Keratinocyte (primary cell): ENCODE results near the gene SNRPA1. TPM values are rescaled to one million over a fixed set of nuclear protein-coding genes. Genes with fewer than 3 reads are reported as not detected.
A peak's percentile ranks its signal among the peaks of the same experiment; 100 is the strongest.

Source experiments
- DNase-seq: peaks from one replicate; pipeline ENCODE4 v3.0.0-alpha.2; 2011; ENCODE audit warnings: low read depth, missing footprints, low spot score
- FAIRE-seq: peaks from 2 replicates; lab custom pipeline; 2011; peaks lifted over from hg19 to GRCh38; lab: Jason Lieb, UNC
- H2AFZ ChIP-seq: 2 replicates; pipeline ENCODE4 v1.6.0; 2012; ENCODE audit warnings: low read length, control low read depth, inconsistent platforms; ENCODE audit not compliant: control insufficient read depth
- H3K27ac ChIP-seq: 2 replicates; pipeline ENCODE4 v1.5.1; 2011; ENCODE audit warnings: low read length; ENCODE audit not compliant: control insufficient read depth, insufficient read depth
- H3K27me3 ChIP-seq: 3 replicates; pipeline ENCODE4 v1.6.0; 2011; ENCODE audit warnings: low read length; ENCODE audit not compliant: control insufficient read depth, insufficient read depth; ENCODE audit errors: extremely low read depth
- H3K36me3 ChIP-seq, 2 experiments: 2 replicates in 1 of 2; 3 replicates in 1 of 2; pipeline ENCODE4 v1.5.1; 2011; ENCODE audit warnings: low read length in 2 of 2, mild to moderate bottlenecking in 1 of 2; ENCODE audit not compliant: control insufficient read depth in 2 of 2, insufficient read depth in 2 of 2; ENCODE audit errors: extremely low read depth in 1 of 2
- H3K4me1 ChIP-seq: 3 replicates; pipeline ENCODE4 v1.5.1; 2011; ENCODE audit warnings: low read length; ENCODE audit not compliant: control insufficient read depth, insufficient read depth; ENCODE audit errors: extremely low read depth
- H3K4me2 ChIP-seq: 3 replicates; pipeline ENCODE4 v1.6.0; 2011; ENCODE audit warnings: low read depth, low read length; ENCODE audit not compliant: control insufficient read depth, insufficient read depth; ENCODE audit errors: extremely low read depth
- H3K4me3 ChIP-seq, 3 experiments: fragments of 200-600 bp in 1 of 3; sonication (generic) in 1 of 3; 2 replicates in 2 of 3; 3 replicates in 1 of 3; pipeline ENCODE4 v1.5.1; 2011 to 2016; ENCODE audit warnings: low read length in 3 of 3, mild to moderate bottlenecking in 3 of 3, control low read depth in 2 of 3, inconsistent platforms in 1 of 3, low read depth in 1 of 3, mixed read lengths in 1 of 3, mixed run types in 1 of 3, moderate library complexity in 1 of 3; ENCODE audit not compliant: control insufficient read depth in 2 of 3, insufficient read depth in 2 of 3; ENCODE audit errors: extremely low read depth in 1 of 3
- H3K79me2 ChIP-seq: 2 replicates; pipeline ENCODE4 v1.6.0; 2012; ENCODE audit warnings: low read length; ENCODE audit not compliant: control insufficient read depth, insufficient read depth
- H3K9ac ChIP-seq: 3 replicates; pipeline ENCODE4 v1.6.0; 2011; ENCODE audit warnings: low read length; ENCODE audit not compliant: control insufficient read depth, insufficient read depth; ENCODE audit errors: extremely low read depth
- H3K9me1 ChIP-seq: 3 replicates; pipeline ENCODE4 v1.6.0; 2011; ENCODE audit warnings: low read length; ENCODE audit not compliant: control insufficient read depth, insufficient read depth; ENCODE audit errors: extremely low read depth
- H3K9me3 ChIP-seq: 2 replicates; pipeline ENCODE4 v1.5.1; 2012; ENCODE audit warnings: low read depth, low read length; ENCODE audit not compliant: control insufficient read depth
- H4K20me1 ChIP-seq: 3 replicates; pipeline ENCODE4 v1.6.0; 2011; ENCODE audit warnings: low read length; ENCODE audit not compliant: control insufficient read depth, insufficient read depth; ENCODE audit errors: extremely low read depth
- CTCF ChIP-seq, 3 experiments: IDR thresholded peaks in 1 of 3; conservative IDR thresholded peaks in 1 of 3; optimal IDR thresholded peaks in 1 of 3; 2 replicates in 2 of 3; 3 replicates in 1 of 3; pipeline versions ENCODE3 to v1.5.1; 2011; ENCODE audit warnings: low read length in 3 of 3, mild to moderate bottlenecking in 3 of 3, moderate library complexity in 2 of 3, control low read depth in 1 of 3, inconsistent platforms in 1 of 3; ENCODE audit not compliant: insufficient read depth in 2 of 3; ENCODE audit errors: extremely low read depth in 1 of 3
- EZH2 ChIP-seq: IDR thresholded peaks from one replicate; pipeline ENCODE4 v1.6.1; 2012; ENCODE audit warnings: inconsistent platforms, mild to moderate bottlenecking, low read length, moderate library complexity
- dilution Hi-C: fragments of 300-500 bp; cut with MboI; formaldehyde crosslinking; loops from one replicate; pipeline ENCODE4 v1.7.0; 2020; ENCODE audit warnings: low sequenced_read_pairs; ENCODE audit not compliant: extremely low pct_ligation_motif_present
- polyA plus RNA-seq, 5 experiments: library from polyadenylated mRNA; depleted of rRNA in 3 of 5; stranded (reverse) in 3 of 5; stranded (forward) in 1 of 5; unstranded in 1 of 5; fragments of >200 nt; gene quantifications; 1 replicate in 1 of 5; 2 replicates in 3 of 5; 3 replicates in 1 of 5; pipeline versions ENCODE4 v1.2.1 to v1.2.3, GENCODE V29; 2011 to 2012; ENCODE audit warnings: missing spikeins in 2 of 5, low read depth in 1 of 5, low replicate concordance in 1 of 5

SNRPA1 gene
- polyA plus RNA-seq, 1 donor (not counting 4 experiments of a cell fraction or from before 2014, with no cell fraction given), result 106 TPM

GRCh38 chr15:101280007-101280406, 15.0 kb downstream of the SNRPA1 start:
- Histone ChIP-seq H3K4me2 (no peak overlapping the region), H3K4me3 (no peak overlapping the region), H3K36me3 (peaks cover 16 to 30% of the 10 kb centered on the region in 2 experiments), H3K4me1 (peaks cover 5% of the 10 kb centered on the region), H3K79me2 (peaks cover 22% of the 10 kb centered on the region), H3K27ac (no peak overlapping the region), H2AFZ (no peak overlapping the region), H3K27me3 (no peaks in the 10 kb centered on the region), H4K20me1 (peaks cover 4% of the 10 kb centered on the region), H3K9me3 (no peaks in the 10 kb centered on the region), H3K9ac (no peak overlapping the region), H3K9me1 (no peaks in the 10 kb centered on the region)
- no peak for DNase-seq
- no peak for FAIRE-seq
- TF ChIP-seq EZH2, result no peak
- no peak for TF ChIP-seq CTCF (optimal IDR thresholded peaks at IDR 0.05 in 1 of 3, IDR thresholded peaks at IDR 0.05 in 1 of 3, conservative IDR thresholded peaks at IDR 0.05 in 1 of 3; ENCODE audit: extremely low read depth in 1 of 3, insufficient read depth in 2 of 3, low read length in 3 of 3)
- dilution Hi-C loops, result no loop called here

GRCh38 chr15:101277943-101278564, 17.0 kb downstream of the SNRPA1 start:
- DNase-seq, result no peak
- peaks cover 5% of the 10 kb centered on the region for H3K4me1 ChIP-seq
- H4K20me1 ChIP-seq, result peaks cover 4% of the 10 kb centered on the region
- H3K9me3 ChIP-seq, result no peaks in the 10 kb centered on the region
- peaks cover 25 to 37% of the 10 kb centered on the region in 2 experiments for H3K36me3 ChIP-seq
- peak overlapping the region; percentile 39 for H2AFZ ChIP-seq
- FAIRE-seq, result no peak
- no peaks in the 10 kb centered on the region for H3K27me3 ChIP-seq
- peak overlapping the region; percentile 93 for H3K9ac ChIP-seq
- peak overlapping the region; percentile 27 to 57 (median 29) for H3K4me3 ChIP-seq
- H3K9me1 ChIP-seq, result no peaks in the 10 kb centered on the region
- TF ChIP-seq CTCF (optimal IDR thresholded peaks at IDR 0.05 in 1 of 3, IDR thresholded peaks at IDR 0.05 in 1 of 3, conservative IDR thresholded peaks at IDR 0.05 in 1 of 3; ENCODE audit: extremely low read depth in 1 of 3, insufficient read depth in 2 of 3, low read length in 3 of 3), result no peak
- no peak for TF ChIP-seq EZH2
- dilution Hi-C loops, result no loop called here
- H3K27ac ChIP-seq, result peak overlapping the region; percentile 36
- peak overlapping the region; percentile 79 for H3K4me2 ChIP-seq
- peaks cover 31% of the 10 kb centered on the region for H3K79me2 ChIP-seq
